Activated naive CD8-positive, alpha-beta T cell treated with anti-CD3 and anti-CD28 coated beads for 36 hours (primary cell): ENCODE measurements around the gene NDNF. TPM values are rescaled to one million over a fixed set of nuclear protein-coding genes. Genes with fewer than 3 reads are reported as not detected.

Experiments
- DNase-seq: peaks from one replicate; pipeline ENCODE4 v3.0.0; 2021
- H3K27ac Mint-ChIP-seq: one replicate; pipeline ENCODE4 v1.8.0; 2022; ENCODE audit warnings: mild to moderate bottlenecking, moderate library complexity, mixed read lengths
- H3K27me3 Mint-ChIP-seq: one replicate; pipeline ENCODE4 v1.8.0; 2022; ENCODE audit warnings: mild to moderate bottlenecking, mixed read lengths
- H3K36me3 Mint-ChIP-seq: one replicate; pipeline ENCODE4 v1.8.0; 2021; ENCODE audit warnings: mild to moderate bottlenecking, mixed read lengths
- H3K4me1 Mint-ChIP-seq: one replicate; pipeline ENCODE4 v1.8.0; 2021; ENCODE audit warnings: mixed read lengths
- H3K4me3 Mint-ChIP-seq: one replicate; pipeline ENCODE4 v1.8.0; 2022; ENCODE audit warnings: mild to moderate bottlenecking, moderate library complexity, mixed read lengths
- H3K9me3 Mint-ChIP-seq: one replicate; pipeline ENCODE4 v1.8.0; 2022; ENCODE audit warnings: mixed read lengths
- total RNA-seq, 2 experiments: library from RNA; stranded (reverse); gene quantifications; one replicate each; pipeline ENCODE4 v1.2.3, GENCODE V29; 2021

Gene NDNF
- total RNA-seq, 2 experiments from 2014 or later, result 0.08 TPM; not detected in 1

DNA sequence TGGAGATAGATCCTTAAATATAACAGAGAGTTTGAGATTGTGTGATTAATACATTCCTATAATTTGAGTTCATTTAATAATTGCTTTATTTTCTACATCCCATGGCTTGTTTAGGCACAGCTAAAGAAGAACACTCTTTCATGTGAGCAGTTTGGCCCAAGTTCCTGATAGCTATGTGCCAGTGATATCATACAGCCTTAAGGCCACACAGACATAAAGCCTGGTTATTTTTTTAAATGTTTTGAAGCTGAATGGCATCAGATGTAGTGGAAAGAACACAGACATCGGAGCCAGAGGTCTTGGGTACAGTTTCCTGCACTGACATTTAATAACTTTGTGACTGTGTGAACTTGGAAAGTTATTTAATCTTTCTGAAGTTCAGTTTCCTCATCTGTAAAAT is 7.0 kb upstream of the NDNF start:
- no peak for DNase-seq
- no peak overlapping the region for H3K27ac Mint-ChIP-seq
- peaks cover 9% of the 10 kb centered on the region for H3K4me1 Mint-ChIP-seq
- H3K4me3 Mint-ChIP-seq, result no peak overlapping the region
- peaks cover 5% of the 10 kb centered on the region for H3K27me3 Mint-ChIP-seq
- H3K36me3 Mint-ChIP-seq, result peaks cover 4% of the 10 kb centered on the region
- H3K9me3 Mint-ChIP-seq, result peaks cover 7% of the 10 kb centered on the region

DNA sequence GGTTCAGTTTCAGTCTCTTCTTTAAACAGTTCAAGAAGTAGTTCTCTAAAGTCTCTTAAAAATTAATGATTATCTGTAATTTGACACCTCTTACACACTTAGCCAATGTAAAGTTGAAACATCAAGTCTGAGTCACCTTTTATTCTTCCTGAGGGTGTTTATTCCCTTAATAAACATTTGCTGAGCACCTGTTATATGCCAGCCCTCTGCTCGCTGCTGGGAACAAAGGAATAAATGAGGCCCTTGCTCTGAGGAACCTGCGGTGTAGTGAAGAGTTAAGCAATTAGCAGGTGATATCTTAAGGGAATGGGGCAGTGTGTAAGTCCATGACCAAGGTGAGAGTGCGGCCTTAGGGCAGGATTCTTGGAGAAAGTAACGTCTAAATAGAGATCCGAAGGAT is 5.2 kb upstream of the NDNF start:
- Mint-ChIP-seq H3K36me3 (peaks cover 4% of the 10 kb centered on the region), H3K9me3 (peaks cover 7% of the 10 kb centered on the region), H3K27me3 (peaks cover 23% of the 10 kb centered on the region), H3K27ac (no peak overlapping the region), H3K4me3 (no peak overlapping the region), H3K4me1 (peaks cover 15% of the 10 kb centered on the region)
- no peak for DNase-seq

DNA sequence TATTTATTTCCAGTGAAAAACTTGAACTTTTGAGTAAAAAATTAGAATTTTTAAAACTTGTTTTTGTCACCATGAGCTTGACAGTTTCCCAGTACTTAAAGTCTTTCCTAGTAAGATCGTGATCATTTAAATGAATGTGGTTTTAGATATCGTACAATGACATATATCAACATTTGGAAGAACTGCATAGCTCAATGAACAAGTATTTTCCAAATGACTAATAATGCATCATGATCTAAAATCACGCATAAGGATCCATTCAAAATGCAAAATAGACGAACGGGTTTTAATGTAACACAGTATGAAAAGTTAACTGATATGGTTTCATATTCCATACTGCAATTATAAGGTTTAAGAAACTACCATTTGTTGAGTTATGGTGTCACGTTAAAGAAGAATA is 4.1 kb upstream of the NDNF start:
- Mint-ChIP-seq H3K4me1 (peaks cover 18% of the 10 kb centered on the region), H3K27me3 (peaks cover 29% of the 10 kb centered on the region)

DNA sequence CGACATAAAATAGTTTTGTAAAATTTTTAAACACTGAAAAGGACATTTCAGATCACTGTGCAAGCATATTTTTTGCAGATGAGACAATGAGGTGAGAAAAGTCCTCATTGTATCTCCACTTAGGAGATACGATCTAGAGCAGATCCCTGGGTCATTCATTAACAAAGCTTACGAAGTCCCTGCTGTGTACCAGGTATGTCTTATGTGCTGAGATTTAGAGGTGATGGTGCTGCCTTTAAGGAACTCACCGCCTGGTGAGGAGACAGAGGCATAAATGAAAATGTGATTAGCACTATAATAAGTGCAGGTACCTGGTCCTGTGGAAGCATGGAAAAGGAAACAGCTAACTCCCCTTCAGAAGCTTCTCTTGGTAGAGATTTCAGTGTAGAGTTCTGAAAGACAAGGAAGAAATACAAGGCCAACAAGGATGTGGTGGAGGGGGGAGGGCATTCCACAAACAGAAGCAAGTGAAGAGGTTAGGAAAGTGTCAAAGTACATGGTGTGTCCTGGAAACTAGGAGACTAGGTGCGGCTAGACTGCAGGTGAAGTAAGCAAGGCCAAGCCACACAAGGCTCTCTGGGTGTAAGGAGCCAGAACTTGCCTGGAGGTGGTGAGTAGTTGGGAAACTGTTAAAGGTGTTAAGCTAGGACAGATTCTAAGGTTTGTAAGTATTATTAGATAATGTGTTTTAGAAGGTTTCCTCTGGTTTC is 1.5 kb upstream of the NDNF start:
- Mint-ChIP-seq H3K4me1 (peaks cover 29% of the 10 kb centered on the region), H3K27me3 (peaks cover 47% of the 10 kb centered on the region), H3K4me3 (no peak overlapping the region)

More for the DNA sequence above, 4.1 kb upstream of the NDNF start:
- DNase-seq, result no peak
- no peak overlapping the region for H3K4me3 Mint-ChIP-seq
- peaks cover 5% of the 10 kb centered on the region for H3K9me3 Mint-ChIP-seq
- H3K27ac Mint-ChIP-seq, result no peak overlapping the region
- H3K36me3 Mint-ChIP-seq, result peaks cover 4% of the 10 kb centered on the region

DNA sequence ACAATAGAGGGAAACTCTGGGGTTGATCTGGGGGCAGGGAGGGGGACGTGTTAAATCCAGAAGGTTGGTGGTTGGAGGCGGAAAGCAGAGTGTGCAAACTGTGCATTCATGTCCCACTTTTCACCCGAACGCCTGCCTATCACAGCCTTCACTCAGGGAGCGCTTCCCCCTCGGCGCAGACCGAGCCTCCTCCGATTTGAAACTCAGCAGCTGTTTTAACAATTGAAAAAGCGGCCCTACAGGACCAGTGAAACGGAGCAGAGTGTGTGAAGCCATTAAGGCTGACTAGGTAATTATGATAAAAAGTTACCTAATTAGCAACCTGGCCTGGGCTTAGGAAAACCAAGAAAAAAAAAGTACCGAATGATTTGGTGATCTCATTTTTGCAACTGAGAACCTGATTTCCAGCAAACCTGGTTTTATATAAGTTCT is 685 bp upstream of the NDNF start:
- Mint-ChIP-seq H3K4me3 (peak overlapping the region; percentile 86), H3K9me3 (no peaks in the 10 kb centered on the region), H3K36me3 (no peaks in the 10 kb centered on the region), H3K27me3 (peaks cover 49% of the 10 kb centered on the region), H3K27ac (no peak overlapping the region), H3K4me1 (peaks cover 24% of the 10 kb centered on the region)
- peak; percentile 7 for DNase-seq

More for the DNA sequence above, 1.5 kb upstream of the NDNF start:
- no peak overlapping the region for H3K27ac Mint-ChIP-seq
- no peaks in the 10 kb centered on the region for H3K9me3 Mint-ChIP-seq
- no peak for DNase-seq
- H3K36me3 Mint-ChIP-seq, result no peaks in the 10 kb centered on the region

DNA sequence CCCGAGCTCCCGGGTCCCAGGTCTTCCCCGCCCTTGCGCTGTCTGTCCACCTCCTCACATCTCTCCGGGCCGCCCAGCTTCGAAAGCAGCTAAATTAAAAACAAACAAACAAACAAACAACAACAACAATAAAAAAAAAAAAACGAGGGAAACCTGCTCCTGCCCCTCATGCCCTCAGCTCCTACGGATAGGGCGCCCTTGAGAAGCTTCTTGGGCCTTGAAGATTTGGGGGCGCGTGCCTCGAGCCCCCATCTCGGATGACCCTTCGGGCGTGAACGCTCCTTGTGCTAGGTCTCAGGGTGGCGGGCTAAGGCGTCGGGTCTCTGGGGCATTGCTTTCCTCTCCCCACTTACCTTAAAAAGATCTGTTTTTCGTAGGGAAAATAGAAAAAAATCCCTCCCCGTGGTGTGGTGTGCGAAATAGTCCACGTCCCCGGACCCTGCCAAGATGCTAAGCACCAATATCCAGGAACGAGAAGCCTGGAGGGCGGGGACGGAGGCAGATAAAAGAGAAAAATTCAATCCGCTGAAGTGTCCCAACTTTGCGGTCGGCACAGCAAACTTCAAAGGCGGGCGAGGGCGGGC is 603 bp downstream of the NDNF start:
- DNase-seq, result no peak
- peaks cover 24% of the 10 kb centered on the region for H3K4me1 Mint-ChIP-seq
- no peaks in the 10 kb centered on the region for H3K36me3 Mint-ChIP-seq
- H3K27ac Mint-ChIP-seq, result peak overlapping the region; percentile 35
- H3K9me3 Mint-ChIP-seq, result no peaks in the 10 kb centered on the region
- peak overlapping the region; percentile 80 for H3K4me3 Mint-ChIP-seq
- H3K27me3 Mint-ChIP-seq, result peaks cover 49% of the 10 kb centered on the region

DNA sequence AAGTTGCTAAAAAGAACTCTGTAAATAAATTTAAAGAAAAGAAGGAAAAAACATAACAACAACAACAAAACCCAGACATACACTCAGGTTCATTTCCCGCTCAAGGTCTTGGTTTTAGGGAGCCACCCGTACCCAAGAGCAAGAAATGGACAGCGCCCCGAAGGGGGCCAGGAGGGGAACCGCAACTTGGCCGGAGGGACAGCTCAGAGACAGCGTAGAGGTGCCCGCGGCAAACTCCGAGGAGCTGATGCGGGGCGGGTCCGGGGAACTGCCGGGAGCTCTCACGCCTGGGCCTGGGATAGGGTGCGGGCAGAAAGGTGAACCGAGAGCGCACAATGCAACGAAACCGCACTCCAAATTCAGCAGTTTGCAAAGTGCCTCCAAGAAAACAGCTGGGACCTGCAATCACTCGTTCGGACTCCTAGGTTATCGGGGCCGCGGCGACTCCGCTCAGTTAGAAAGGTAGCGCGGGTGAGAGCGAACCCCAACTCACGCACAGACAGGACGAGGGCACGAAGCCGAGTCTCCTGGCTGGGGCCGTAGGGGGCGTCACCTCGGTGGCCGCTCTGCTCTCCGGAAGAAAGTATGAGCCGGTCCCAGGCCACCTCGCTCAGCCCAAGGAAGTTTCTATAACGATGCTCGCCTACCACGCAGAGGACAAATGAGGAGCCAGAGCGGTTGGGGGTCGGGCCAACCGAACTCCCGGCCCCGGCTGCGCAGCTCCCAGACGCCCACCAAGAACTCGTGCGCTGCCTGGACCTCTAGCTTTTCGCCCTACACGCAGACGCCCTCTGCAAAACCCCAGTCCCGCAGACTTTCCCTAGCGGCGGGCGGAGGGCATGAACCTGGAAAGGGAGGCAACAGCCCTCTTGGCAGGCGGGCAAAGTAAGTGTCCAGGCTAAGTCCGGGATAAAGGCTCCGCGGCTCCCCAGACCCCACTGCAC is 1.4 kb downstream of the NDNF start:
- H3K4me3 Mint-ChIP-seq, result peak overlapping the region; percentile 80
- peaks cover 24% of the 10 kb centered on the region for H3K4me1 Mint-ChIP-seq
- H3K27me3 Mint-ChIP-seq, result peaks cover 49% of the 10 kb centered on the region
- DNase-seq, result peak; percentile 35
- H3K36me3 Mint-ChIP-seq, result no peaks in the 10 kb centered on the region
- peak overlapping the region; percentile 35 for H3K27ac Mint-ChIP-seq
- H3K9me3 Mint-ChIP-seq, result no peaks in the 10 kb centered on the region

DNA sequence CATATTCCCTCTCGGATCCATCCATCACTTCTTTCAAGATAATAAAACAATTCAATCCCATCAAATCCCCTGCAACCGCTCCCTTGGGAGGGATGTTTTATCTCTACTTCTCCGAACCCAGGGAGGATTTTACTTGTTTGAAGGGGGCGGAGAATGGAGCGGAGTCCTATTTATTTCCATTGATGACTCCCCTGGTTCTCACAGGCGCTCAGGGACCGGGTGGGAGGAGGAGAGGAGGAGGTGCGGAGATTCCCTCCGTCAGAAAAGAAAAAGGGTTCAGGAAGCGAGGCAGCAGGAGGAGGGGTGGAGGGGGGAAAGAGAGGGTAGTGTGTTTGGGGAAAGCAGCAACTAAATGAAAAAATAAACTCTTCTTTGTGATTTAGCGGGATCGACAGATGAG is 2.1 kb downstream of the NDNF start:
- peaks cover 24% of the 10 kb centered on the region for H3K4me1 Mint-ChIP-seq
- H3K9me3 Mint-ChIP-seq, result no peaks in the 10 kb centered on the region
- H3K36me3 Mint-ChIP-seq, result no peaks in the 10 kb centered on the region
- no peak overlapping the region for H3K27ac Mint-ChIP-seq
- H3K27me3 Mint-ChIP-seq, result peaks cover 49% of the 10 kb centered on the region
- peak overlapping the region; percentile 80 for H3K4me3 Mint-ChIP-seq
- no peak for DNase-seq

DNA sequence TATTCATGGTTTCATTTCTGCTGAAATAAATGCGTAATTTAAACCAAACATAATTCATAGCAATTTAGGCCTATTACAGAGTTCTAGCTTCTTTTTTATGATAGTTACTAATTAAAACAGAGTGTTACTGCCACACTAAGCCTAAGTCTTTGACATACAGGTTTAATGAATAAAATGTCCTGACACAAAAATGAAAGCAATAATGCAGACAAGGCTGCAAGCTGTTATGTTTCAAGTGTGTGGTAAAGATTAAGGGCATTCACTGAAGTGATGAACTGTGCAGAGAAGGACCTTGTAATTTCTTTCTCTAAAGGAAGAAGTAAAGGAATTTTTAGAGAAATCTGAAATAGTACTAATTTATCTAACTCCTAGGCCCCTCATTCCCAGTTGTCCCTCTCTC is 2.9 kb downstream of the NDNF start:
- peaks cover 24% of the 10 kb centered on the region for H3K4me1 Mint-ChIP-seq

DNA sequence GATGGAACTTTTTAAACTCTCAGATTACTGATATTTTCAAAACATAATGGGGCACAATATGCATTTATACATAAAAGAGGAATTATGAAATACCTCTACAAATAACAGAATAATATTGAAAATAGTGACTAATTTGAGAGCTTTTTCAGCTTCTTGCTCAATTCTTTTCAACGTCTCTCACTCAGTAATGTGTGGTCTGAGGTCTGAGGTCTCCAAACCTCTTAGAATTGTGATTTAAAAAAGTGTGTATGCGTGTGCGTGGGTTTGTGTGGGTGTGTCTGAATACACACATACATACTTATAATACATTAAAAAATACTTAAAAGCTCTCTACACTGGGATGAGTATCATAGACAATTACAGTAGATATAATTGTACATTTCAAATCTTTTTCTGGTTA is 7.9 kb downstream of the NDNF start:
- H3K36me3 Mint-ChIP-seq, result no peaks in the 10 kb centered on the region
- no peak overlapping the region for H3K27ac Mint-ChIP-seq
- H3K4me1 Mint-ChIP-seq, result no peaks in the 10 kb centered on the region
- H3K9me3 Mint-ChIP-seq, result no peaks in the 10 kb centered on the region
- no peak overlapping the region for H3K4me3 Mint-ChIP-seq
- DNase-seq, result no peak
- H3K27me3 Mint-ChIP-seq, result peaks cover 10% of the 10 kb centered on the region

More for the DNA sequence above, 2.9 kb downstream of the NDNF start:
- Mint-ChIP-seq H3K27ac (no peak overlapping the region), H3K36me3 (no peaks in the 10 kb centered on the region), H3K9me3 (no peaks in the 10 kb centered on the region), H3K27me3 (peaks cover 44% of the 10 kb centered on the region), H3K4me3 (no peak overlapping the region)
- DNase-seq, result no peak

DNA sequence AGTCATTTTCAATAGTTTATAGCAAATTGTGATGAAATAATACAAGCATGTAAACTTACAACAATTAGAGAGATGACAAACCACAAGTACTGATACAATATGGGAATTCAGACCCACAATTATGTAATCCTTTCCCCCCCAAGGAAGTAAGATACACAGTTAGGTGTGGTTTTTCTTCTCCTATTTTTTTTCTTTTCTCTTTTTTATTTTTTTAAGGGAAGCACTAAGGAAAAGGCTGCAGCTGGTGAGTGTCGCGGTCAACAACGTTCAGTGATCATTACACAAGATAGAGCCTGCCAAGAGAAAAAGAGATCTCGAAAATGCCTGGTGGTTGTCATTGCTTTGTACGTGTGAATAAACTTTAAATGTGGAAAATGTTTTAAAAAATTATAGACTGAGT is 9.8 kb downstream of the NDNF start:
- Mint-ChIP-seq H3K4me1 (no peaks in the 10 kb centered on the region), H3K27ac (no peak overlapping the region), H3K9me3 (no peaks in the 10 kb centered on the region), H3K27me3 (peaks cover 11% of the 10 kb centered on the region), H3K4me3 (no peak overlapping the region), H3K36me3 (no peaks in the 10 kb centered on the region)
- DNase-seq, result no peak

DNA sequence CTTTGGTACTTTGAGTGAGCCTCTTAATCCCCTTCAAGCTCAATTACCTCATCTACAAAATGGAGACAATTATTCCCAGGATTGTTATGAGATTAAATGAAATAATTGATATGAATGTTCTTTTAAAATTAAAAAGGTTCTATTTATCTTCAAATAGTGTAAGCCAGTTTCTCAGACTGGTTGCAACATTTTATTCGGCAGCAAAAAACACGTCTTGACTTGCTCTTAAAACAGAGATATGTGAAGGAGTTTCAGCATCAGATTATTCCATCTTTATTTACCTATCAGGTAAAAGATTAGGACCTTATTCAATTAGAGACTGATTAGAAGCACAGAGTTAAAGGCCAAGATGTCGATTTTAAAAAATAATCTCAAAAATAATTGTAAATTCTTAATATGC is 10.5 kb downstream of the NDNF start:
- Mint-ChIP-seq H3K4me3 (no peak overlapping the region), H3K27ac (no peak overlapping the region), H3K27me3 (peaks cover 14% of the 10 kb centered on the region), H3K9me3 (no peaks in the 10 kb centered on the region), H3K36me3 (no peaks in the 10 kb centered on the region), H3K4me1 (no peaks in the 10 kb centered on the region)
- no peak for DNase-seq

DNA sequence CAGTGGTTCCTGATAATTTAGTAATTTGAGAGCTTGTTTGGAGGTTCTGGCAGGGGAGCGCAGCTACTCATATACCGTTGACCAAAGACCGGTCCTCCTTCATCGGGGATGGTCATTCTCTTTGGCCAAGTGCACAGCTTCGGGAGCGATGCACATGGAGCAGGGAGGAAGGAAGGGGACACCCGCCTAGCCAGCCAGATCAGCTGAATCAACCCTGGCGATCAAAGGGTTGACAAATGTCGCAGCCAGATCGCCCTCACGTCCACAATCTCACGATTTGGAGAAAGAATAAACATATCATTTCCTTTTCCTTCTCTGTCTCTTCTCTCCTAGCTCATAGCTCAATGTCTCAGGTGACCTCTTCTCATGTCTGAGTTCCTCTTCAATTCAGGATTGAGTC is 11.1 kb downstream of the NDNF start:
- no peak for DNase-seq
- H3K9me3 Mint-ChIP-seq, result no peaks in the 10 kb centered on the region
- H3K36me3 Mint-ChIP-seq, result no peaks in the 10 kb centered on the region
- H3K4me3 Mint-ChIP-seq, result no peak overlapping the region
- H3K27me3 Mint-ChIP-seq, result peaks cover 14% of the 10 kb centered on the region
- no peak overlapping the region for H3K27ac Mint-ChIP-seq
- H3K4me1 Mint-ChIP-seq, result no peaks in the 10 kb centered on the region

DNA sequence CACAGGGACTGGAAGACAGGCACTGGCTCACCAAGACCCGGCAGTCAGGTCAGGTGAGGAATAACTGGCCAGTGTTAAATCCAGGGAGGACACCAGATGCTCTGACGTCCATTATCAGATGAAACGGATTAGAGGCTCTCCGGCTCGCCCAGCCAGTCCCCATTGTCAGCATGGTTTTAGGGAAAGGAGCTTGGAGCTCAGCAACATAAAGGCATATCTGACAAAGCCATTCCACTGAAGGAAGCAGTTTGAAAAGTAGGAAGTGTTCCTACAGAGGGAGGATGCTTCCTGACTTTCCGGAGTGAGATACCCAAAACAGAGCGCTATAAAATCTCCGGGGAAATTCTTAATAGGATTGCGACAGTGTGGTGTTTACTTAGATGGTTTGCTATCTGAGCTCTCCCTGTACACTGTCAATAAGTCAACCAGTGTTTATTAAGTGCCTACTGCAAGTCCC is 14.8 kb downstream of the NDNF start:
- Mint-ChIP-seq H3K36me3 (no peaks in the 10 kb centered on the region), H3K9me3 (no peaks in the 10 kb centered on the region), H3K4me3 (no peak overlapping the region), H3K27me3 (peaks cover 10% of the 10 kb centered on the region), H3K27ac (no peak overlapping the region), H3K4me1 (no peaks in the 10 kb centered on the region)
- DNase-seq, result no peak

DNA sequence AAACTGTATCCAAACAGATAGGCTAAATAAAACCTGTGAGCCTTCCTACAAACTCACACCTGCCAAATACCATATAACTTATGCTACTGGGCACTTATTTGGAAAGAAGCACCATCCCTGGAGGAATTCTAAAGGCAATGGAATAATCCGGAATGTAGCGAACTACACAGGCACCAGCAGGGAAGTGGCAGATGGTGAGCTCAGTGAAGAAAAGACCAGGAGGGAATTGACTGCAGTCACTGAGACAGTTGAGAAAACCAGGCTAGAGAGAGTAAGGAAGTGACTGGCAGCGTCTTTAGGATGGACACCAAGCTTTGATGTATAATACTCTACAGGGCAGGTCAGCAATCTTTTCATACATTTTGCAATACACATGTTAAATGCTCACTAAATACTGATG is 16.3 kb downstream of the NDNF start:
- no peak overlapping the region for H3K4me3 Mint-ChIP-seq
- no peak for DNase-seq
- H3K27ac Mint-ChIP-seq, result no peak overlapping the region
- no peaks in the 10 kb centered on the region for H3K9me3 Mint-ChIP-seq
- peaks cover 10% of the 10 kb centered on the region for H3K27me3 Mint-ChIP-seq
- no peaks in the 10 kb centered on the region for H3K36me3 Mint-ChIP-seq
- no peaks in the 10 kb centered on the region for H3K4me1 Mint-ChIP-seq
